ENCODE results near the gene RPN2. TPM values are rescaled to one million over a fixed set of nuclear protein-coding genes. Genes with fewer than 3 reads are reported as not detected.

RPN2 gene
- total RNA-seq, 2 donors from 2014 or later, result 136 to 175 TPM

- intact Hi-C loops (cut with DNase I), result no loop called here
- DNase-seq (ENCODE audit: low spot score), result peak; percentile 34
Measured at GRCh38 chr20:37278966-37279590, 99.9 kb downstream of the RPN2 start.

GRCh38 chr20:37279820-37280219 lies 100.7 kb downstream of the RPN2 start:
- peak; percentile 34 for DNase-seq (ENCODE audit: low spot score)
- intact Hi-C loops (cut with DNase I), result loop anchor here (5.0 kb wide), 3 partner anchors 102 to 242 kb away; partner anchors contain the start of gene NNAT (in 1 of the 2)

- intact Hi-C loops (cut with DNase I), result loop anchor here (5.0 kb wide), 3 partner anchors 102 to 242 kb away; partner anchors contain the start of gene NNAT (in 1 of the 2)
- DNase-seq (ENCODE audit: low spot score), result no peak
Measured at GRCh38 chr20:37280403-37280802, 101.3 kb downstream of the RPN2 start.

- no peak for DNase-seq (ENCODE audit: low spot score)
- intact Hi-C loops (cut with DNase I), result loop anchor here (5.0 kb wide), 3 partner anchors 100 to 240 kb away; partner anchors contain the start of gene NNAT (in 1 of the 2)
Measured at GRCh38 chr20:37282556-37282955, 103.4 kb downstream of the RPN2 start.

- DNase-seq (ENCODE audit: low spot score), result no peak
- intact Hi-C loops (cut with DNase I), result loop anchor here (5.0 kb wide), 3 partner anchors 99 to 239 kb away; partner anchors contain the start of gene NNAT (in 1 of the 2)
Measured at GRCh38 chr20:37283530-37284195, 104.5 kb downstream of the RPN2 start.

GRCh38 chr20:37284691-37285161 lies 105.6 kb downstream of the RPN2 start:
- intact Hi-C loops (cut with DNase I), result loop anchor here (5.0 kb wide), 3 partner anchors 98 to 238 kb away; partner anchors contain the start of gene NNAT (in 1 of the 2)
- DNase-seq (ENCODE audit: low spot score), result no peak

GRCh38 chr20:37285664-37286374 lies 106.7 kb downstream of the RPN2 start:
- intact Hi-C loops (cut with DNase I), result no loop called here

GRCh38 chr20:37288091-37288490 lies 109.0 kb downstream of the RPN2 start:
- no peak for DNase-seq (ENCODE audit: low spot score)
- intact Hi-C loops (cut with DNase I), result no loop called here

More at GRCh38 chr20:37285664-37286374, 106.7 kb downstream of the RPN2 start:
- no peak for DNase-seq (ENCODE audit: low spot score)

- no peak for DNase-seq (ENCODE audit: low spot score)
- intact Hi-C loops (cut with DNase I), result no loop called here
Measured at GRCh38 chr20:37290158-37290810, 111.2 kb downstream of the RPN2 start.

Other genes with a start within 250 kb of the RPN2 start
- 100 to 1,000 TPM; 250 to 419 TPM for gene SAMHD1, start 227.6 kb upstream of the RPN2 start, total RNA-seq
- 1 to 10 TPM; 4.4 to 5.3 TPM for gene RBL1, start 83.3 kb upstream of the RPN2 start, total RNA-seq
- 1 to 10 TPM; 3.0 to 3.6 TPM for gene MROH8, start 218 bp downstream of the RPN2 start, total RNA-seq
- gene GHRH, start 82.5 kb downstream of the RPN2 start, total RNA-seq, result not detected
- gene MANBAL, start 110.3 kb downstream of the RPN2 start, total RNA-seq, result 10 to 100 TPM; 51.9 to 54.2 TPM
- gene SRC, start 166.8 kb downstream of the RPN2 start, total RNA-seq, result 10 to 100 TPM; 35.4 to 39.1 TPM